Retina (tissue), 1 donor: ENCODE results near the gene CUZD1.

Experiments used
- DNase-seq: peaks from one replicate; pipeline ENCODE4 v3.0.0-alpha.2; 2016

CUZD1 gene

GRCh38 chr10:122854648-122855047, 9.0 kb upstream of the CUZD1 start:
- DNase-seq: no peak

- DNase-seq: no peak
Measured at GRCh38 chr10:122853665-122854313, 8.1 kb upstream of the CUZD1 start.

GRCh38 chr10:122852261-122852660, 6.6 kb upstream of the CUZD1 start:
- DNase-seq: no peak

- DNase-seq: no peak
Measured at GRCh38 chr10:122850705-122851640, 5.3 kb upstream of the CUZD1 start.

- no peak for DNase-seq
Measured at GRCh38 chr10:122849900-122850605, 4.4 kb upstream of the CUZD1 start.

- no peak for DNase-seq
Measured at GRCh38 chr10:122849090-122849489, 3.4 kb upstream of the CUZD1 start.

- DNase-seq: no peak
Measured at GRCh38 chr10:122847782-122848604, 2.3 kb upstream of the CUZD1 start.

- DNase-seq: no peak
Measured at GRCh38 chr10:122844146-122844545, 1.5 kb downstream of the CUZD1 start.

- DNase-seq: no peak
Measured at GRCh38 chr10:122841569-122841968, 4.1 kb downstream of the CUZD1 start.

- no peak for DNase-seq
Measured at GRCh38 chr10:122839505-122839904, 6.2 kb downstream of the CUZD1 start.

- DNase-seq: no peak
Measured at GRCh38 chr10:122838880-122839279, 6.8 kb downstream of the CUZD1 start.

- no peak for DNase-seq
Measured at GRCh38 chr10:122835908-122836307, 9.7 kb downstream of the CUZD1 start.

GRCh38 chr10:122830965-122831353, 14.7 kb downstream of the CUZD1 start:
- DNase-seq: no peak

GRCh38 chr10:122830273-122830964, 15.2 kb downstream of the CUZD1 start:
- no peak for DNase-seq

- no peak for DNase-seq
Measured at GRCh38 chr10:122829454-122829853, 16.2 kb downstream of the CUZD1 start.

GRCh38 chr10:122828716-122829255, 16.9 kb downstream of the CUZD1 start:
- DNase-seq: no peak

GRCh38 chr10:122827302-122827701, 18.4 kb downstream of the CUZD1 start:
- no peak for DNase-seq

GRCh38 chr10:122822973-122823690, 22.5 kb downstream of the CUZD1 start:
- no peak for DNase-seq

GRCh38 chr10:122821808-122822207, 23.8 kb downstream of the CUZD1 start:
- no peak for DNase-seq

GRCh38 chr10:122815458-122815857, 30.2 kb downstream of the CUZD1 start:
- DNase-seq: no peak

GRCh38 chr10:122814493-122814892, 31.2 kb downstream of the CUZD1 start:
- no peak for DNase-seq
